HG03354 (cell line): ENCODE measurements around the gene ZNF277.
"Not testable (repeated sequence)": the region's sequence is repeated elsewhere in the genome, so short reads cannot be mapped to it uniquely, and the experiment has no call there.

ENCODE experiments used
- ATAC-seq: cut with Tn5 transposase; IDR thresholded peaks from one replicate; pipeline ENCODE4 v1.9.1; 2021; ENCODE audit warnings: mild to moderate bottlenecking; ENCODE audit not compliant: unreplicated experiment, poor library complexity, severe bottlenecking

ZNF277 gene

GRCh38 chr7:112279042-112279441, 72.5 kb downstream of the ZNF277 start:
- ATAC-seq: no peak

- no peak for ATAC-seq
These were observed 73.8 kb downstream of the ZNF277 start for GRCh38 chr7:112280267-112280666.

- ATAC-seq: no peak
These were observed 76.1 kb downstream of the ZNF277 start for GRCh38 chr7:112282476-112283188.

- ATAC-seq: peak; percentile 71
These were observed 77.0 kb downstream of the ZNF277 start for GRCh38 chr7:112283382-112283910.

GRCh38 chr7:112286250-112287086, 80.0 kb downstream of the ZNF277 start:
- peak; percentile 88 for ATAC-seq

GRCh38 chr7:112288301-112288700, 81.8 kb downstream of the ZNF277 start:
- ATAC-seq: no peak

GRCh38 chr7:112290065-112290464, 83.6 kb downstream of the ZNF277 start:
- ATAC-seq: no peak

GRCh38 chr7:112292162-112292561, 85.7 kb downstream of the ZNF277 start:
- no peak for ATAC-seq

- ATAC-seq: no peak
These were observed 86.9 kb downstream of the ZNF277 start for GRCh38 chr7:112293416-112293815.

GRCh38 chr7:112296432-112296831, 89.9 kb downstream of the ZNF277 start:
- no peak for ATAC-seq

GRCh38 chr7:112297681-112298080, 91.2 kb downstream of the ZNF277 start:
- ATAC-seq: no peak

- no peak for ATAC-seq
These were observed 92.1 kb downstream of the ZNF277 start for GRCh38 chr7:112298543-112299100.

- no peak for ATAC-seq
These were observed 93.6 kb downstream of the ZNF277 start for GRCh38 chr7:112300072-112300471.

- no peak for ATAC-seq
These were observed 94.4 kb downstream of the ZNF277 start for GRCh38 chr7:112300831-112301407.

- no peak for ATAC-seq
These were observed 96.1 kb downstream of the ZNF277 start for GRCh38 chr7:112302566-112302965.

GRCh38 chr7:112306903-112307302, 100.4 kb downstream of the ZNF277 start:
- ATAC-seq: no peak

GRCh38 chr7:112307506-112307905, 101.0 kb downstream of the ZNF277 start:
- ATAC-seq: no peak

- ATAC-seq: no peak
These were observed 102.5 kb downstream of the ZNF277 start for GRCh38 chr7:112308974-112309373.

GRCh38 chr7:112316803-112317202, 110.3 kb downstream of the ZNF277 start:
- ATAC-seq: not testable (repeated sequence)

GRCh38 chr7:112322070-112322469, 115.6 kb downstream of the ZNF277 start:
- no peak for ATAC-seq
